PC-9 (cell line): ENCODE data around the gene PSD4.

Source experiments
- EZH2 ChIP-seq: fragments of 200-600 bp; sonication (generic); IDR thresholded peaks from 2 replicates; pipeline ENCODE4 v1.8.0; 2017; ENCODE audit warnings: antibody characterized with exemption, low read depth
- TF ChIP-seq, protein P1 (sequence below): fragments of 200-600 bp; sonication (generic); conservative IDR thresholded peaks from 2 replicates; pipeline ENCODE4 v1.6.1; 2017; ENCODE audit warnings: mixed run types, antibody characterized with exemption, mild to moderate bottlenecking, moderate library complexity

DNA sequence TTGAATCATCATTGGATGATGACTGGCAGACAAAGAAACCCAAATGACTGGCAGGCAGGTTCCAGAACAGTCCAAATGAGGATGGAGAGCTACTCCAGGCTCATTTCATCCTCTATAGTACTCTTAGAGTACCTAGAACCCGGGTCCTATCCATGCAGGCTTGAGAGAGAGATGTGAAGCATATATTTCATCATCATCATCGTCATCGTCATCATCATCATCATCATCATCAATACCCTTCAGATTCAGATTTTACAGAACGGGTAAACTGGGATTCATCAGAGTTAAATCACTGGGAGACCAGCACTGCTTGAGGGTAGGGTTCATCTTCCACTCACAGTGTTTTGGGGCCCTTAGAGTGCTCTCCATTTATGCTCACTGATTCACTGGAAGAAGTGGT lies 52.7 kb downstream of the PSD4 start:
- TF ChIP-seq, protein P1, sequence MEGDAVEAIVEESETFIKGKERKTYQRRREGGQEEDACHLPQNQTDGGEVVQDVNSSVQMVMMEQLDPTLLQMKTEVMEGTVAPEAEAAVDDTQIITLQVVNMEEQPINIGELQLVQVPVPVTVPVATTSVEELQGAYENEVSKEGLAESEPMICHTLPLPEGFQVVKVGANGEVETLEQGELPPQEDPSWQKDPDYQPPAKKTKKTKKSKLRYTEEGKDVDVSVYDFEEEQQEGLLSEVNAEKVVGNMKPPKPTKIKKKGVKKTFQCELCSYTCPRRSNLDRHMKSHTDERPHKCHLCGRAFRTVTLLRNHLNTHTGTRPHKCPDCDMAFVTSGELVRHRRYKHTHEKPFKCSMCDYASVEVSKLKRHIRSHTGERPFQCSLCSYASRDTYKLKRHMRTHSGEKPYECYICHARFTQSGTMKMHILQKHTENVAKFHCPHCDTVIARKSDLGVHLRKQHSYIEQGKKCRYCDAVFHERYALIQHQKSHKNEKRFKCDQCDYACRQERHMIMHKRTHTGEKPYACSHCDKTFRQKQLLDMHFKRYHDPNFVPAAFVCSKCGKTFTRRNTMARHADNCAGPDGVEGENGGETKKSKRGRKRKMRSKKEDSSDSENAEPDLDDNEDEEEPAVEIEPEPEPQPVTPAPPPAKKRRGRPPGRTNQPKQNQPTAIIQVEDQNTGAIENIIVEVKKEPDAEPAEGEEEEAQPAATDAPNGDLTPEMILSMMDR, result no peak
- TF ChIP-seq EZH2, result no peak
